SK-N-SH (cell line): ENCODE results near the gene C10orf143. TPM values are rescaled to one million over a fixed set of nuclear protein-coding genes. Genes with fewer than 3 reads are reported as not detected.

ENCODE experiments used
- CTCF ChIA-PET: fragments of 300-600, 350-600 bp; formaldehyde crosslinking; extraction: SDS; loops from one replicate; lab custom pipeline; 2021; lab: Yijun Ruan, JAX
- POLR2A ChIA-PET: fragments of 350-600 bp; sonication (Branson Sonifier 250); formaldehyde crosslinking; extraction: SDS; loops from one replicate; lab custom pipeline; 2020; ENCODE audit warnings: antibody characterized with exemption, inconsistent platforms; lab: Yijun Ruan, JAX
- DNase-seq: peaks from one replicate; pipeline ENCODE4 v3.0.0; 2012
- H2AFZ ChIP-seq: fragments of 200-600 bp; sonication (generic); 2 replicates; pipeline ENCODE4 v1.8.1; 2016; ENCODE audit warnings: antibody characterized with exemption, mild to moderate bottlenecking, low read depth
- H3F3A ChIP-seq: fragments of 200-600 bp; sonication (generic); replicated peaks from 2 replicates; pipeline ENCODE3; 2016; ENCODE audit warnings: antibody characterized with exemption, mild to moderate bottlenecking; ENCODE audit not compliant: insufficient read depth
- H3K27ac ChIP-seq, 2 experiments: fragments of 200-500 bp in 1 of 2; fragments of 200-600 bp in 1 of 2; sonication (Bioruptor generic) in 1 of 2; sonication (generic), shearing (Covaris generic) in 1 of 2; 2 replicates each; pipeline versions ENCODE4 v1.5.1 to v1.6.1; 2014 to 2016; ENCODE audit warnings: low read depth in 2 of 2, inconsistent platforms in 1 of 2, low read length in 1 of 2, mild to moderate bottlenecking in 1 of 2, mixed read lengths in 1 of 2
- H3K27me3 ChIP-seq: fragments of 200-600 bp; sonication (generic), shearing (Covaris generic); 2 replicates; pipeline ENCODE4 v1.6.1; 2016; ENCODE audit warnings: mixed run types; ENCODE audit not compliant: insufficient read depth
- H3K36me3 ChIP-seq, 2 experiments: fragments of 200-500 bp in 1 of 2; fragments of 200-600 bp in 1 of 2; sonication (Bioruptor generic) in 1 of 2; sonication (generic) in 1 of 2; replicated peaks in 1 of 2; 2 replicates each; pipeline versions ENCODE3 to v1.5.1; 2014 to 2016; ENCODE audit warnings: low read length in 1 of 2, mild to moderate bottlenecking in 1 of 2; ENCODE audit not compliant: insufficient read depth in 2 of 2, control insufficient read depth in 1 of 2
- H3K4me1 ChIP-seq, 2 experiments: fragments of 200-500 bp in 1 of 2; fragments of 200-600 bp in 1 of 2; sonication (Bioruptor generic) in 1 of 2; sonication (generic), shearing (Covaris generic) in 1 of 2; 2 replicates each; pipeline versions ENCODE4 v1.5.1 to v1.6.1; 2014 to 2016; ENCODE audit warnings: low read depth in 1 of 2, low read length in 1 of 2, mixed run types in 1 of 2; ENCODE audit not compliant: insufficient read depth in 2 of 2, control insufficient read depth in 1 of 2
- H3K4me2 ChIP-seq: fragments of 200-600 bp; sonication (generic), shearing (Covaris generic); 2 replicates; pipeline ENCODE4 v1.6.1; 2017; ENCODE audit warnings: mixed run types
- H3K4me3 ChIP-seq, 2 experiments: fragments of 200-500 bp in 1 of 2; fragments of 200-600 bp in 1 of 2; sonication (Bioruptor generic) in 1 of 2; sonication (generic), shearing (Covaris generic) in 1 of 2; 2 replicates each; pipeline versions ENCODE4 v1.5.1 to v1.8.1; 2014 to 2016; ENCODE audit warnings: low read depth in 2 of 2, inconsistent platforms in 1 of 2, low read length in 1 of 2, mild to moderate bottlenecking in 1 of 2, mixed read lengths in 1 of 2, moderate library complexity in 1 of 2
- H3K79me2 ChIP-seq: fragments of 200-600 bp; sonication (generic); 2 replicates; pipeline ENCODE4 v1.8.1; 2017; ENCODE audit warnings: mild to moderate bottlenecking; ENCODE audit not compliant: insufficient read depth
- H3K9ac ChIP-seq: fragments of 200-600 bp; sonication (generic); 2 replicates; pipeline ENCODE4 v1.6.1; 2017; ENCODE audit warnings: mixed run types
- H3K9me2 ChIP-seq: fragments of 200-600 bp; sonication (generic); 2 replicates; pipeline ENCODE4 v1.6.1; 2017; ENCODE audit warnings: mixed run types
- H3K9me3 ChIP-seq: fragments of 200-600 bp; sonication (generic); 2 replicates; pipeline ENCODE4 v1.6.1; 2017; ENCODE audit warnings: mixed run types, mild to moderate bottlenecking, moderate library complexity
- H4K20me1 ChIP-seq: fragments of 200-600 bp; sonication (generic); 2 replicates; pipeline ENCODE4 v1.6.1; 2017; ENCODE audit warnings: mild to moderate bottlenecking, mixed run types; ENCODE audit not compliant: insufficient read depth
- CHD2 ChIP-seq: fragments of 150-350 bp; IDR thresholded peaks from 2 replicates; pipeline ENCODE4 v1.6.1; 2018; ENCODE audit warnings: low read length; ENCODE audit not compliant: partially characterized antibody
- ELF1 ChIP-seq: IDR thresholded peaks from 2 replicates; pipeline ENCODE4 v1.4.0; 2012
- EP300 ChIP-seq, 2 experiments: IDR thresholded peaks; 2 replicates each; pipeline versions ENCODE4 v1.4.0 to v1.6.1; 2012; ENCODE audit warnings: borderline replicate concordance in 1 of 2, low read depth in 1 of 2, low read length in 1 of 2
- FOSL2 ChIP-seq: IDR thresholded peaks from 2 replicates; pipeline ENCODE4 v1.4.0; 2012; ENCODE audit warnings: low read depth, mild to moderate bottlenecking, moderate library complexity, borderline replicate concordance
- FOXJ3 ChIP-seq: sonication (generic); formaldehyde crosslinking; IDR thresholded peaks from 2 replicates; pipeline ENCODE4 v1.5.1; 2020; ENCODE audit warnings: mild to moderate bottlenecking, missing genetic modification reagents
- GABPA ChIP-seq: IDR thresholded peaks from 2 replicates; pipeline ENCODE4 v1.4.0; 2012; ENCODE audit warnings: low read depth, mild to moderate bottlenecking
- JUND ChIP-seq: IDR thresholded peaks from 2 replicates; pipeline ENCODE4 v1.4.0; 2012
- MEF2A ChIP-seq: IDR thresholded peaks from 2 replicates; pipeline ENCODE4 v1.4.0; 2012; ENCODE audit warnings: low read depth, borderline replicate concordance
- NRF1 ChIP-seq: IDR thresholded peaks from 2 replicates; pipeline ENCODE4 v1.6.1; 2012; ENCODE audit warnings: low read depth, mild to moderate bottlenecking, low read length
- RAD21 ChIP-seq: IDR thresholded peaks from 2 replicates; pipeline ENCODE4 v1.6.1; 2012; ENCODE audit warnings: mild to moderate bottlenecking, low read length
- RCOR1 ChIP-seq: fragments of 150-350 bp; IDR thresholded peaks from 2 replicates; pipeline ENCODE4 v1.6.1; 2017; ENCODE audit warnings: antibody characterized with exemption, low read length
- RFX5 ChIP-seq: IDR thresholded peaks from 2 replicates; pipeline ENCODE4 v1.6.1; 2012; ENCODE audit warnings: mild to moderate bottlenecking, improper control_type of control experiment, low read length
- RXRA ChIP-seq: IDR thresholded peaks from 2 replicates; pipeline ENCODE4 v1.4.0; 2012; ENCODE audit warnings: low read depth, mild to moderate bottlenecking, borderline replicate concordance
- SIN3A ChIP-seq: IDR thresholded peaks from 2 replicates; pipeline ENCODE4 v1.6.1; 2012; ENCODE audit warnings: low read depth, mild to moderate bottlenecking, low read length, moderate library complexity, borderline replicate concordance
- SMC3 ChIP-seq: IDR thresholded peaks from 2 replicates; pipeline ENCODE4 v1.6.1; 2012; ENCODE audit warnings: low read depth, low read length, improper control_type of control experiment
- TCF12 ChIP-seq: IDR thresholded peaks from 2 replicates; pipeline ENCODE4 v1.4.0; 2012
- polyA plus RNA-seq, 3 experiments: library from polyadenylated mRNA; depleted of rRNA; stranded (reverse); fragments of >200 nt; gene quantifications; 2 replicates each; pipeline ENCODE4 v1.2.3, GENCODE V29; 2012
- TF ChIP-seq, protein P1 (sequence below): fragments of 150-350 bp; IDR thresholded peaks from 2 replicates; pipeline ENCODE4 v1.6.1; 2017; ENCODE audit warnings: antibody characterized with exemption, low read length, low read depth, borderline replicate concordance
- TF ChIP-seq, protein P2 (sequence below): IDR thresholded peaks from 2 replicates; pipeline ENCODE4 v1.6.1; 2012; ENCODE audit warnings: mild to moderate bottlenecking, low read depth, low read length, moderate library complexity
- TF ChIP-seq, protein P3 (sequence below): IDR thresholded peaks from 2 replicates; pipeline ENCODE4; 2012
- TF ChIP-seq, protein P4 (sequence below): fragments of 200-600 bp; sonication (generic); IDR thresholded peaks from 2 replicates; pipeline ENCODE4 v1.6.1; 2017; ENCODE audit warnings: antibody characterized with exemption, mild to moderate bottlenecking, moderate library complexity

C10orf143 gene
- polyA plus RNA-seq, 1 of the 3 experiments (the other 2 are of a cell fraction): 2.2 TPM

DNA sequence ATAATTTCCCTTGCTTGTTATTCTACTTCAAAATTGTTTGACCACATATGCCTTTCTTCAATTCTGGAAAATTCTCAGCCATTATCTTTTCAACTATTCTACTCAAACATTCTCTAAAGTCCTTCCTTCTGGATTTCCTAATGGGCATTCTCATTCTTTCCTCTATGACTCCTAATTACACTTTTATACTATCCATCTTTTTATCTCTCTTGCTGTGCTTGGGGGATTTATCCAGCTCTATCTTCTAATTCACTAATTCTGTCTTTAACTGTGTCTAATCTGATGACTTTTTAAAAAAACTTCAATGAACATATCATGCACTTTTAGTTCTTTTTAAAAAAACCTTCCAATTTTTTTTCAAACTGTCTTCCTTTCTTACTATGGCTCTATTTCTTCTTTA, 38.4 kb downstream of the C10orf143 start:
- no peak for DNase-seq
- POLR2A ChIA-PET: no interaction called here
- no peaks in the 10 kb centered on the region for H3F3A ChIP-seq
- no peaks in the 10 kb centered on the region for H3K27me3 ChIP-seq
- H3K4me1 ChIP-seq: no peaks in the 10 kb centered on the region
- no peak overlapping the region for H2AFZ ChIP-seq
- no peak overlapping the region for H3K4me2 ChIP-seq
- TF ChIP-seq, protein P1, sequence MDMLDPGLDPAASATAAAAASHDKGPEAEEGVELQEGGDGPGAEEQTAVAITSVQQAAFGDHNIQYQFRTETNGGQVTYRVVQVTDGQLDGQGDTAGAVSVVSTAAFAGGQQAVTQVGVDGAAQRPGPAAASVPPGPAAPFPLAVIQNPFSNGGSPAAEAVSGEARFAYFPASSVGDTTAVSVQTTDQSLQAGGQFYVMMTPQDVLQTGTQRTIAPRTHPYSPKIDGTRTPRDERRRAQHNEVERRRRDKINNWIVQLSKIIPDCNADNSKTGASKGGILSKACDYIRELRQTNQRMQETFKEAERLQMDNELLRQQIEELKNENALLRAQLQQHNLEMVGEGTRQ: no peak
- TF ChIP-seq SMC3 (no peak), NRF1 (no peak), RXRA (no peak), RAD21 (no peak), FOSL2 (no peak), JUND (no peak), RFX5 (no peak), SIN3A (no peak), ELF1 (no peak), GABPA (no peak), CHD2 (no peak), TCF12 (no peak), EP300 (IDR thresholded peaks at IDR 0.05; ENCODE audit: borderline replicate concordance in 1 of 2, low read depth in 1 of 2, low read length in 1 of 2) (no peak), FOXJ3 (CRISPR knock-in tag) (no peak), RCOR1 (no peak), MEF2A (no peak)
- TF ChIP-seq, protein P2, sequence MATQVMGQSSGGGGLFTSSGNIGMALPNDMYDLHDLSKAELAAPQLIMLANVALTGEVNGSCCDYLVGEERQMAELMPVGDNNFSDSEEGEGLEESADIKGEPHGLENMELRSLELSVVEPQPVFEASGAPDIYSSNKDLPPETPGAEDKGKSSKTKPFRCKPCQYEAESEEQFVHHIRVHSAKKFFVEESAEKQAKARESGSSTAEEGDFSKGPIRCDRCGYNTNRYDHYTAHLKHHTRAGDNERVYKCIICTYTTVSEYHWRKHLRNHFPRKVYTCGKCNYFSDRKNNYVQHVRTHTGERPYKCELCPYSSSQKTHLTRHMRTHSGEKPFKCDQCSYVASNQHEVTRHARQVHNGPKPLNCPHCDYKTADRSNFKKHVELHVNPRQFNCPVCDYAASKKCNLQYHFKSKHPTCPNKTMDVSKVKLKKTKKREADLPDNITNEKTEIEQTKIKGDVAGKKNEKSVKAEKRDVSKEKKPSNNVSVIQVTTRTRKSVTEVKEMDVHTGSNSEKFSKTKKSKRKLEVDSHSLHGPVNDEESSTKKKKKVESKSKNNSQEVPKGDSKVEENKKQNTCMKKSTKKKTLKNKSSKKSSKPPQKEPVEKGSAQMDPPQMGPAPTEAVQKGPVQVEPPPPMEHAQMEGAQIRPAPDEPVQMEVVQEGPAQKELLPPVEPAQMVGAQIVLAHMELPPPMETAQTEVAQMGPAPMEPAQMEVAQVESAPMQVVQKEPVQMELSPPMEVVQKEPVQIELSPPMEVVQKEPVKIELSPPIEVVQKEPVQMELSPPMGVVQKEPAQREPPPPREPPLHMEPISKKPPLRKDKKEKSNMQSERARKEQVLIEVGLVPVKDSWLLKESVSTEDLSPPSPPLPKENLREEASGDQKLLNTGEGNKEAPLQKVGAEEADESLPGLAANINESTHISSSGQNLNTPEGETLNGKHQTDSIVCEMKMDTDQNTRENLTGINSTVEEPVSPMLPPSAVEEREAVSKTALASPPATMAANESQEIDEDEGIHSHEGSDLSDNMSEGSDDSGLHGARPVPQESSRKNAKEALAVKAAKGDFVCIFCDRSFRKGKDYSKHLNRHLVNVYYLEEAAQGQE: no peak
- TF ChIP-seq, protein P3, sequence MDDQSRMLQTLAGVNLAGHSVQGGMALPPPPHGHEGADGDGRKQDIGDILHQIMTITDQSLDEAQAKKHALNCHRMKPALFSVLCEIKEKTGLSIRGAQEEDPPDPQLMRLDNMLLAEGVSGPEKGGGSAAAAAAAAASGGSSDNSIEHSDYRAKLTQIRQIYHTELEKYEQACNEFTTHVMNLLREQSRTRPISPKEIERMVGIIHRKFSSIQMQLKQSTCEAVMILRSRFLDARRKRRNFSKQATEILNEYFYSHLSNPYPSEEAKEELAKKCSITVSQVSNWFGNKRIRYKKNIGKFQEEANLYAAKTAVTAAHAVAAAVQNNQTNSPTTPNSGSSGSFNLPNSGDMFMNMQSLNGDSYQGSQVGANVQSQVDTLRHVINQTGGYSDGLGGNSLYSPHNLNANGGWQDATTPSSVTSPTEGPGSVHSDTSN: no peak
- TF ChIP-seq, protein P4, sequence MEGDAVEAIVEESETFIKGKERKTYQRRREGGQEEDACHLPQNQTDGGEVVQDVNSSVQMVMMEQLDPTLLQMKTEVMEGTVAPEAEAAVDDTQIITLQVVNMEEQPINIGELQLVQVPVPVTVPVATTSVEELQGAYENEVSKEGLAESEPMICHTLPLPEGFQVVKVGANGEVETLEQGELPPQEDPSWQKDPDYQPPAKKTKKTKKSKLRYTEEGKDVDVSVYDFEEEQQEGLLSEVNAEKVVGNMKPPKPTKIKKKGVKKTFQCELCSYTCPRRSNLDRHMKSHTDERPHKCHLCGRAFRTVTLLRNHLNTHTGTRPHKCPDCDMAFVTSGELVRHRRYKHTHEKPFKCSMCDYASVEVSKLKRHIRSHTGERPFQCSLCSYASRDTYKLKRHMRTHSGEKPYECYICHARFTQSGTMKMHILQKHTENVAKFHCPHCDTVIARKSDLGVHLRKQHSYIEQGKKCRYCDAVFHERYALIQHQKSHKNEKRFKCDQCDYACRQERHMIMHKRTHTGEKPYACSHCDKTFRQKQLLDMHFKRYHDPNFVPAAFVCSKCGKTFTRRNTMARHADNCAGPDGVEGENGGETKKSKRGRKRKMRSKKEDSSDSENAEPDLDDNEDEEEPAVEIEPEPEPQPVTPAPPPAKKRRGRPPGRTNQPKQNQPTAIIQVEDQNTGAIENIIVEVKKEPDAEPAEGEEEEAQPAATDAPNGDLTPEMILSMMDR: no peak
- H3K9me2 ChIP-seq: no peaks in the 10 kb centered on the region
- H3K9ac ChIP-seq: no peak overlapping the region
- H3K36me3 ChIP-seq: no peaks in the 10 kb centered on the region
- no peak overlapping the region for H3K4me3 ChIP-seq
- no peaks in the 10 kb centered on the region for H4K20me1 ChIP-seq
- CTCF ChIA-PET: no interaction called here
- no peak overlapping the region for H3K27ac ChIP-seq
- H3K79me2 ChIP-seq: no peaks in the 10 kb centered on the region
- peaks cover 5% of the 10 kb centered on the region; the same call in 1 of the 2 replicates for H3K9me3 ChIP-seq
